Mucosa of rectum (tissue), 2 donors: Measurements from ENCODE around the gene KLHL26.
"Not testable (repeated sequence)": the region's sequence is repeated elsewhere in the genome, so short reads cannot be mapped to it uniquely, and the experiment has no call there.

ENCODE experiments used
- H3K27ac ChIP-seq, 2 donors: one replicate each; pipeline ENCODE4 v1.7.0; 2013; ENCODE audit warnings: inconsistent platforms in 2 of 2, low read depth in 2 of 2, low read length in 2 of 2
- H3K27me3 ChIP-seq, 2 donors: one replicate each; pipeline ENCODE4 v1.7.0; 2013; ENCODE audit warnings: low read length in 2 of 2; ENCODE audit not compliant: control insufficient read depth in 2 of 2, insufficient read depth in 2 of 2
- H3K36me3 ChIP-seq, 2 donors: one replicate each; pipeline ENCODE4 v1.7.0; 2013; ENCODE audit warnings: low read length in 2 of 2; ENCODE audit not compliant: control insufficient read depth in 2 of 2, insufficient read depth in 2 of 2
- H3K4me1 ChIP-seq, 2 donors: one replicate each; pipeline ENCODE4 v1.7.0; 2013; ENCODE audit warnings: low read length in 2 of 2, mild to moderate bottlenecking in 1 of 2; ENCODE audit not compliant: control insufficient read depth in 2 of 2, insufficient read depth in 2 of 2
- H3K4me3 ChIP-seq, 2 donors: one replicate each; pipeline ENCODE4 v1.7.0; 2013; ENCODE audit warnings: low read length in 2 of 2
- H3K9ac ChIP-seq, 2 donors: one replicate each; pipeline ENCODE4 v1.7.0; 2013; ENCODE audit warnings: low read length in 2 of 2, low read depth in 1 of 2, mild to moderate bottlenecking in 1 of 2
- H3K9me3 ChIP-seq, 2 donors: one replicate each; pipeline ENCODE4 v1.7.0; 2013; ENCODE audit warnings: low read length in 2 of 2; ENCODE audit not compliant: control insufficient read depth in 2 of 2
- donor health status: healthy.
- donor health status: Normal muscosa, but diverticular disease.

KLHL26 gene

GRCh38 chr19:18593367-18594095 is 43.3 kb upstream of the KLHL26 start:
- Histone ChIP-seq H3K9me3 (no peaks in the 10 kb centered on the region), H3K27me3 (peaks cover 5 to 12% of the 10 kb centered on the region in 2 donors), H3K4me1 (peaks cover 19 to 22% of the 10 kb centered on the region in 2 donors), H3K36me3 (peaks cover 5 to 6% of the 10 kb centered on the region in 2 donors), H3K9ac (no peak overlapping the region), H3K27ac (no peak overlapping the region), H3K4me3 (no peak overlapping the region)

GRCh38 chr19:18594096-18594823 is 42.6 kb upstream of the KLHL26 start:
- Histone ChIP-seq H3K9me3 (no peaks in the 10 kb centered on the region), H3K36me3 (peaks cover 5 to 6% of the 10 kb centered on the region in 2 donors), H3K4me3 (peak overlapping the region; percentile 4 to 6), H3K27ac (no peak overlapping the region), H3K4me1 (peaks cover 19 to 20% of the 10 kb centered on the region in 2 donors), H3K9ac (peak overlapping the region in 1 of 2 donors; percentile 19), H3K27me3 (peaks cover 7 to 16% of the 10 kb centered on the region in 2 donors)

GRCh38 chr19:18594824-18595373 is 41.9 kb upstream of the KLHL26 start:
- H3K27ac ChIP-seq, result no peak overlapping the region
- no peaks in the 10 kb centered on the region for H3K9me3 ChIP-seq
- peaks cover 11 to 21% of the 10 kb centered on the region in 2 donors for H3K27me3 ChIP-seq
- peaks cover 14% of the 10 kb centered on the region in 2 donors for H3K4me1 ChIP-seq
- peaks cover 5 to 6% of the 10 kb centered on the region in 2 donors for H3K36me3 ChIP-seq
- peak overlapping the region; percentile 4 to 6 for H3K4me3 ChIP-seq
- H3K9ac ChIP-seq, result no peak overlapping the region

GRCh38 chr19:18595475-18595874 is 41.4 kb upstream of the KLHL26 start:
- Histone ChIP-seq H3K9me3 (no peaks in the 10 kb centered on the region), H3K27me3 (peaks cover 11 to 23% of the 10 kb centered on the region in 2 donors), H3K4me1 (peaks cover 10% of the 10 kb centered on the region in 2 donors), H3K9ac (no peak overlapping the region), H3K27ac (no peak overlapping the region), H3K36me3 (peaks cover 5 to 6% of the 10 kb centered on the region in 2 donors), H3K4me3 (no peak overlapping the region)

- peaks cover 11 to 23% of the 10 kb centered on the region in 2 donors for H3K27me3 ChIP-seq
- H3K9ac ChIP-seq, result no peak overlapping the region
- no peaks in the 10 kb centered on the region for H3K36me3 ChIP-seq
- no peaks in the 10 kb centered on the region for H3K9me3 ChIP-seq
- H3K4me3 ChIP-seq, result no peak overlapping the region
- H3K4me1 ChIP-seq, result peaks cover 9 to 10% of the 10 kb centered on the region in 2 donors
- no peak overlapping the region for H3K27ac ChIP-seq
Measured at GRCh38 chr19:18596752-18597157, 40.1 kb upstream of the KLHL26 start.

- peaks cover 16 to 27% of the 10 kb centered on the region in 2 donors for H3K27me3 ChIP-seq
- peaks cover 9 to 10% of the 10 kb centered on the region in 2 donors for H3K4me1 ChIP-seq
- no peak overlapping the region for H3K4me3 ChIP-seq
- H3K9ac ChIP-seq, result no peak overlapping the region
- no peak overlapping the region for H3K27ac ChIP-seq
- no peaks in the 10 kb centered on the region for H3K9me3 ChIP-seq
- no peaks in the 10 kb centered on the region for H3K36me3 ChIP-seq
Measured at GRCh38 chr19:18597809-18598660, 38.8 kb upstream of the KLHL26 start.

GRCh38 chr19:18599485-18599884 is 37.3 kb upstream of the KLHL26 start:
- no peaks in the 10 kb centered on the region for H3K36me3 ChIP-seq
- peaks cover 25 to 39% of the 10 kb centered on the region in 2 donors for H3K27me3 ChIP-seq
- no peak overlapping the region for H3K4me3 ChIP-seq
- no peak overlapping the region for H3K27ac ChIP-seq
- H3K4me1 ChIP-seq, result peaks cover 5 to 8% of the 10 kb centered on the region in 2 donors
- no peak overlapping the region for H3K9ac ChIP-seq
- no peaks in the 10 kb centered on the region for H3K9me3 ChIP-seq

GRCh38 chr19:18600692-18601397 is 36.0 kb upstream of the KLHL26 start:
- H3K27me3 ChIP-seq, result peaks cover 36 to 44% of the 10 kb centered on the region in 2 donors
- not testable (repeated sequence) for H3K36me3 ChIP-seq, H3K4me3 ChIP-seq, H3K9ac ChIP-seq, H3K4me1 ChIP-seq, H3K27ac ChIP-seq, H3K9me3 ChIP-seq

GRCh38 chr19:18601875-18602274 is 35.0 kb upstream of the KLHL26 start:
- Histone ChIP-seq H3K4me1 (peaks cover 0 to under 1% of the 10 kb centered on the region in 2 donors), H3K9me3 (no peaks in the 10 kb centered on the region), H3K9ac (no peak overlapping the region), H3K27ac (no peak overlapping the region), H3K27me3 (peaks cover 35 to 41% of the 10 kb centered on the region in 2 donors), H3K36me3 (no peaks in the 10 kb centered on the region), H3K4me3 (no peak overlapping the region)
